Mesendoderm (in vitro differentiated cells): ENCODE measurements around the gene GSTO2. TPM values are rescaled to one million over a fixed set of nuclear protein-coding genes. Genes with fewer than 3 reads are reported as not detected.
A peak's percentile ranks its signal among the peaks of the same experiment; 100 is the strongest.

ENCODE experiments used
- DNase-seq: peaks from one replicate; pipeline ENCODE4 v3.0.0; 2013
- H2AK5ac ChIP-seq: 2 replicates; pipeline ENCODE4 v1.6.1; 2013; ENCODE audit warnings: low read length, inconsistent platforms
- H2BK120ac ChIP-seq: 2 replicates; pipeline ENCODE4 v1.6.1; 2013; ENCODE audit warnings: low read depth, mild to moderate bottlenecking, low read length, moderate library complexity, mixed read lengths
- H2BK15ac ChIP-seq: replicated peaks from 2 replicates; pipeline ENCODE4 v1.6.1; 2013; ENCODE audit warnings: low read depth, mild to moderate bottlenecking, moderate library complexity
- H2BK5ac ChIP-seq: 2 replicates; pipeline ENCODE4 v1.6.1; 2013; ENCODE audit warnings: low read length, inconsistent platforms
- H3K18ac ChIP-seq: 2 replicates; pipeline ENCODE4 v1.6.1; 2013; ENCODE audit warnings: mild to moderate bottlenecking, low read length, mixed read lengths
- H3K23ac ChIP-seq: one replicate; pipeline ENCODE4 v1.6.1; 2013; ENCODE audit warnings: low read length
- H3K27ac ChIP-seq: 2 replicates; pipeline ENCODE4 v1.5.1; 2013; ENCODE audit warnings: low read depth, mild to moderate bottlenecking, inconsistent platforms, low read length, moderate library complexity
- H3K27me3 ChIP-seq: 2 replicates; pipeline ENCODE4 v1.6.1; 2013; ENCODE audit warnings: low read length, control low read depth, mild to moderate bottlenecking, inconsistent platforms; ENCODE audit not compliant: insufficient read depth, poor library complexity
- H3K36me3 ChIP-seq: 2 replicates; pipeline ENCODE4 v1.6.1; 2013; ENCODE audit warnings: low read length, inconsistent platforms; ENCODE audit not compliant: control insufficient read depth, insufficient read depth
- H3K4ac ChIP-seq: one replicate; pipeline ENCODE4 v1.6.1; 2013; ENCODE audit warnings: low read depth, mild to moderate bottlenecking, low read length, moderate library complexity
- H3K4me1 ChIP-seq: 2 replicates; pipeline ENCODE4 v1.6.1; 2013; ENCODE audit warnings: low read depth, low read length, inconsistent platforms; ENCODE audit not compliant: control insufficient read depth
- H3K4me2 ChIP-seq: 2 replicates; pipeline ENCODE4 v1.6.1; 2013; ENCODE audit warnings: low read length
- H3K4me3 ChIP-seq: 2 replicates; pipeline ENCODE4 v1.5.1; 2013; ENCODE audit warnings: mild to moderate bottlenecking, low read length
- H3K56ac ChIP-seq: one replicate; pipeline ENCODE4 v1.6.1; 2013; ENCODE audit warnings: low read length
- H3K79me1 ChIP-seq: 2 replicates; pipeline ENCODE4 v1.6.1; 2013; ENCODE audit warnings: low read length, inconsistent platforms
- H3K79me2 ChIP-seq: 2 replicates; pipeline ENCODE4 v1.6.1; 2013; ENCODE audit warnings: mild to moderate bottlenecking, low read length; ENCODE audit not compliant: control insufficient read depth, insufficient read depth
- H3K9ac ChIP-seq: 2 replicates; pipeline ENCODE4 v1.6.1; 2013; ENCODE audit warnings: low read length, inconsistent platforms
- H4K5ac ChIP-seq: one replicate; pipeline ENCODE4 v1.6.1; 2013; ENCODE audit warnings: low read length
- H4K8ac ChIP-seq: one replicate; pipeline ENCODE4 v1.6.1; 2013; ENCODE audit warnings: low read depth, mild to moderate bottlenecking, control low read depth, low read length, moderate library complexity
- WGBS: extraction: QIAGEN DNeasy Blood & Tissue Kit; methylation state at CpG from one replicate; pipeline ENCODE4 v1.1.7; 2013; ENCODE audit warnings: low lambda C conversion rate, missing lambda C conversion rate; ENCODE audit not compliant: insufficient coverage; ENCODE audit errors: extremely low coverage; 5-methylcytosine and 5-hydroxymethylcytosine counted together
- polyA plus RNA-seq, 2 experiments: library from polyadenylated mRNA; stranded (reverse); fragments of 200-250 nt; gene quantifications; one replicate each; pipeline ENCODE4 v1.2.3, GENCODE V29; 2013

Gene GSTO2
- polyA plus RNA-seq (2013, experiment 1 of 2) = 13.4 TPM
- 11.0 TPM for polyA plus RNA-seq (2013, experiment 2 of 2)

GRCh38 chr10:104268713-104269645 is at the start of gene GSTO2:
Gene GSTO2 (plus strand): TSS chr10:104269184. CDS start chr10:104274916, 5,732 bp downstream.
- H2BK5ac ChIP-seq = no peak within 1 kb of the TSS
- no peak within 1 kb of the TSS for H2AK5ac ChIP-seq
- no peaks in the 10 kb centered on the region for H3K4me1 ChIP-seq
- H4K8ac ChIP-seq = no peak within 1 kb of the TSS
- H3K27ac ChIP-seq = peak within 1 kb of the TSS; percentile 58
- no CpG with 5 or more reads among the region's 59 CpGs for WGBS
- H3K79me2 ChIP-seq = peaks cover 2% of the 10 kb centered on the region
- H3K23ac ChIP-seq = no peak within 1 kb of the TSS
- H3K56ac ChIP-seq = peak within 1 kb of the TSS; percentile 89
- no peak within 1 kb of the TSS for H4K5ac ChIP-seq
- H3K18ac ChIP-seq = peak within 1 kb of the TSS; percentile 92
- H3K4me3 ChIP-seq = peak within 1 kb of the TSS; percentile 54
- H3K36me3 ChIP-seq = peaks cover 2% of the 10 kb centered on the region
- H3K79me1 ChIP-seq = peaks cover 2% of the 10 kb centered on the region
- no peak within 1 kb of the TSS for H2BK120ac ChIP-seq
- DNase-seq = peak; percentile 100
- H3K9ac ChIP-seq = peak within 1 kb of the TSS; percentile 85
- no peaks in the 10 kb centered on the region for H3K27me3 ChIP-seq
- H3K4ac ChIP-seq = peak within 1 kb of the TSS; percentile 88
- peak within 1 kb of the TSS; percentile 65 for H3K4me2 ChIP-seq
- no peak within 1 kb of the TSS for H2BK15ac ChIP-seq

DNA sequence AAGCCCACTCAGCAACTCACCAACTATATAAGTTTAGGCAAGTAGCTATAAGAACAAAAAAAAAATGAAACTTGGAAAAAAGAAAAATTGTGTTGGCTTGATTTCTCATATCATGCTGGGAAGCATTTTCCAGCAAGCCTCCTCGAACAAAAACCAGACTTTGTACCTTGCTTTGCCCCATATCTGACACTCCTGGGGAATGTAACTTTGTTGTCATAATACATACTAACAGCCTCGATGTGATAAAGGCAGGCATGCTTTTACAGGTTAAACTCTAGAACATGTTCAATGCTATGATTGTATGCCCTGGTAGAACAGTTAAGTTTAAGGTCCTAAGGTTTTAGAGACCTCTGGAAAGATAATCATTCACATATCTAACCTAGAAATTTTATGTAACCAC is 48.5 kb upstream of the GSTO2 start:
- Histone ChIP-seq H2BK5ac (no peak overlapping the region), H3K79me1 (no peaks in the 10 kb centered on the region), H4K5ac (no peak overlapping the region), H3K36me3 (no peaks in the 10 kb centered on the region), H3K4me2 (no peak overlapping the region), H3K27ac (no peak overlapping the region), H3K4ac (no peak overlapping the region), H3K9ac (no peak overlapping the region), H3K4me1 (no peaks in the 10 kb centered on the region), H3K18ac (no peak overlapping the region), H2BK15ac (no peak overlapping the region), H3K79me2 (no peaks in the 10 kb centered on the region), H3K27me3 (no peaks in the 10 kb centered on the region), H4K8ac (no peak overlapping the region), H2AK5ac (no peak overlapping the region), H3K4me3 (no peak overlapping the region), H3K56ac (no peak overlapping the region), H3K23ac (no peak overlapping the region), H2BK120ac (no peak overlapping the region)
- no CpG with 5 or more reads among the region's 2 CpGs for WGBS
- DNase-seq = no peak

DNA sequence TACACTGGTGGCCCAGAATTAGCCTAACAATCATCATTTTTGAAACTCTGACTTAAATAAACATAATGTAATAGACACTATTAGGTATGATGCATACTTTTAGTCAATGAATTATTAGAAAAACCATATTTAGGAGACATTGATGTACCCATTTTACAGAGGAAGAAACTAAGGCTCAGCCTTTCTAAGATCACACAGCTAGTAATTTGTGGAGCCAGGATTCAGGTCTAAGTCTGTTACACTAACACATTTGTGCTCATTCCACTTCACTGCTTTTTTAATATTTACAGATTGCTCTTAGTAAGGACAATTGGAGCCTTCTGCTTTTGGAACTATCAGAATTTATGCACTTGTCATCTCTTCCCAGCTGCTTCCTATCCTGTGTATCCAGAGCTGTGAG is 45.7 kb upstream of the GSTO2 start:
- Histone ChIP-seq H3K4ac (no peak overlapping the region), H4K5ac (no peak overlapping the region), H3K23ac (no peak overlapping the region), H3K18ac (no peak overlapping the region), H3K27ac (no peak overlapping the region), H2AK5ac (no peak overlapping the region), H3K4me3 (no peak overlapping the region), H3K4me1 (no peaks in the 10 kb centered on the region), H3K79me2 (no peaks in the 10 kb centered on the region), H3K79me1 (no peaks in the 10 kb centered on the region), H3K36me3 (no peaks in the 10 kb centered on the region), H4K8ac (no peak overlapping the region), H3K56ac (no peak overlapping the region), H2BK15ac (no peak overlapping the region), H2BK120ac (no peak overlapping the region), H3K9ac (no peak overlapping the region), H3K4me2 (no peak overlapping the region), H2BK5ac (no peak overlapping the region), H3K27me3 (no peaks in the 10 kb centered on the region)
- DNase-seq = no peak

DNA sequence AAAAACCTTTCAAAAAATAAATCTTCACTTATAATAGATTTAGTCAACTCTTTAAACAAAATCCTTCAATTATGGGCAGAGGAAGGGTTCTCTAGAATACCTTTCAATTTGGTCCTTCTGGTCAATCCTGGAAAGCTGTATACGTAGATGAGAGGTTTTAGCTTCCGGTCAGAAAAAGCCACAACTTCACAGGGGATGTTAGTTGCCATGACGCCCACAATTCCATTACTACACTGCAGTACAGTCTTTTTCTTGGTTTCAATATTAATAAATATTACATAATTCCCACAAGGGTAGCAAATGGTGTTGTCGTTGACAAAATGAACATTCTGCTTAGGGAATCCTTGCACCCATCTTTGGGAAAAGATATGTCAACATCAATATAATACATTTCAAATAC is 38.5 kb upstream of the GSTO2 start:
- Histone ChIP-seq H3K4ac (no peak overlapping the region), H2BK15ac (no peak overlapping the region), H2BK5ac (no peak overlapping the region), H3K9ac (no peak overlapping the region), H4K5ac (no peak overlapping the region), H3K4me2 (no peak overlapping the region), H3K18ac (no peak overlapping the region), H3K4me1 (peaks cover 2% of the 10 kb centered on the region), H3K56ac (no peak overlapping the region), H3K79me1 (no peaks in the 10 kb centered on the region), H3K27me3 (no peaks in the 10 kb centered on the region), H3K36me3 (no peaks in the 10 kb centered on the region), H3K4me3 (no peak overlapping the region), H2AK5ac (no peak overlapping the region), H3K23ac (no peak overlapping the region), H3K27ac (no peak overlapping the region), H4K8ac (no peak overlapping the region), H2BK120ac (no peak overlapping the region), H3K79me2 (no peaks in the 10 kb centered on the region)
- no CpG with 5 or more reads among the region's 4 CpGs for WGBS
- no peak for DNase-seq

DNA sequence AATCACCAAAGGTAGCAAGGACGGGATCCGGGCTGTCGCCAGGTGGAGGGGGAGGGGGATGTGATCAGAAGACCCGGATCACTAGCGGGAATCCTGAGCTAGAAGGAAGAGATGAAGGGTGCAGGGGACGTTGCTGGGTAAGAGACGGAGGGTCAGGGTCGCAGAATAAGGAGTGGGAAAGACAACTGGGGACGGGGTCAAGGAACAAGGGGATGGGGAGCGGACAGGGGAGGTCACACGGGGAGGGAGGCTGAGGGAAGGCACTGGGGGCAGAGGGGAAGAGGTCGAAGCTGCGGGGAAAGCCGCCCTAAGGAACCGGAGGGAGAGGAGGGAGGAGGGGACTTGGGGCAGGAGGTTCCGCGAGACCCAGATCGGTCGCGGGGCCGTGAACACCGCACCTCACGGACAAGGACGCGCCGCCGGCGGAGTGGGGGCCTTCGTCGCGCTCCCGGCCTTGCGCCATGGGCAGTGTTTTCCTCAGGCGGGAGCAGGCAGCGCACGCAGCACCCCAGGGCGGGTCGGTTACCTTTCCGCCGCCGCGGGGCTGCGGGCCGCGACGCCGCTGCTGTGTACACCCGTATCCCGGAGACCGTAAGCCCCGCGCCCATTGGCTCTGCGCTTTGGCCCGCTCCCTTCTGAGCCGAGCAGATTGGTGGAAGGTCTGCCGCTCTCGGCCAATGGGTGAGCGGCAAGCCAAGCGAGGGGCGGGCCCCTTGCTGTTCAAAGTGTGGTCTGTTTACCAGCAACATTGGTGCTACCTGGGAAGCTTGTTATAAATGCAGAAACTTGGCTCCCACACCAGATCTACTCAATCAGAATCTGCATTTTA is 37.0 kb upstream of the GSTO2 start, which contains the start of gene CFAP43:
TSS of gene CFAP43 (minus strand) at position 581 of the 829 bp plus-strand sequence. CDS start at position 463, 118 bp downstream.
- no peaks in the 10 kb centered on the region for H3K36me3 ChIP-seq
- H2AK5ac ChIP-seq = no peak within 1 kb of the TSS
- no peak within 1 kb of the TSS for H2BK5ac ChIP-seq
- no peak within 1 kb of the TSS for H3K4ac ChIP-seq
- no peak within 1 kb of the TSS for H3K18ac ChIP-seq
- H3K4me3 ChIP-seq = peak within 1 kb of the TSS; percentile 76
- H3K4me1 ChIP-seq = peaks cover 2% of the 10 kb centered on the region
- H3K79me1 ChIP-seq = no peaks in the 10 kb centered on the region
- H2BK120ac ChIP-seq = no peak within 1 kb of the TSS
- H3K79me2 ChIP-seq = no peaks in the 10 kb centered on the region
- H4K8ac ChIP-seq = no peak within 1 kb of the TSS
- H3K56ac ChIP-seq = peak within 1 kb of the TSS; percentile 96
- no CpG with 5 or more reads among the region's 60 CpGs for WGBS
- DNase-seq = peak; percentile 98
- no peak within 1 kb of the TSS for H3K27ac ChIP-seq
- peak within 1 kb of the TSS; percentile 45 for H3K23ac ChIP-seq
- no peak within 1 kb of the TSS for H2BK15ac ChIP-seq
- H3K27me3 ChIP-seq = no peaks in the 10 kb centered on the region
- H4K5ac ChIP-seq = no peak within 1 kb of the TSS
- peak within 1 kb of the TSS; percentile 87 for H3K9ac ChIP-seq
- peak within 1 kb of the TSS; percentile 90 for H3K4me2 ChIP-seq
